K562 (cell line): ENCODE measurements around the gene FASN. TPM values are rescaled to one million over a fixed set of nuclear protein-coding genes. Genes with fewer than 3 reads are reported as not detected.

ENCODE experiments used
- ATAC-seq: fragments of 200-7000 bp; cut with Tn5 transposase; 3 replicates; pipeline ENCODE4 v1.9.1; 2020; ENCODE audit warnings: moderate library complexity
- BruUV-seq: library from RNA; stranded (reverse); fragments of 400-500 nt; replicated peaks from 2 replicates; lab custom pipeline; 2021; lab: Mats Ljungman, UMichigan
- CTCF ChIA-PET: fragments of 300-600 bp; formaldehyde crosslinking; extraction: SDS; loops from one replicate; lab custom pipeline; 2021; ENCODE audit warnings: low intra/inter-chr PET ratio; lab: Yijun Ruan, JAX
- POLR2A ChIA-PET: fragments of 300-600, 350-650 bp; sonication (Branson Sonifier 250); formaldehyde crosslinking; extraction: SDS; loops from one replicate; lab custom pipeline; 2021; ENCODE audit warnings: antibody characterized with exemption, inconsistent platforms; lab: Yijun Ruan, JAX
- DNase-seq, 4 experiments: peaks; one replicate each; pipeline versions ENCODE4 v3.0.0 to v3.0.0-alpha.2; 2011 to 2018; ENCODE audit warnings: low spot score in 3 of 4, mixed read lengths in 3 of 4; ENCODE audit errors: extremely low read depth in 1 of 4
- FAIRE-seq: peaks from 2 replicates; lab custom pipeline; 2011; peaks lifted over from hg19 to GRCh38; lab: Jason Lieb, UNC
- H2AFZ ChIP-seq: 2 replicates; pipeline ENCODE4 v1.6.0; 2011; ENCODE audit warnings: low read depth, low read length, control low read depth, inconsistent platforms
- H3K27ac ChIP-seq: fragments of 200-600 bp; 3 replicates; pipeline ENCODE4 v1.8.0; 2011; ENCODE audit warnings: low read depth, mild to moderate bottlenecking, control low read depth, inconsistent platforms, low read length, moderate library complexity, mixed read lengths; ENCODE audit errors: extremely low read depth
- H3K27me3 ChIP-seq, 2 experiments: fragments of 300-600 bp in 1 of 2; 2 replicates in 1 of 2; 3 replicates in 1 of 2; pipeline versions ENCODE4 v1.6.0 to v1.8.0; 2011; ENCODE audit warnings: inconsistent platforms in 2 of 2, low read length in 2 of 2, mild to moderate bottlenecking in 1 of 2, mixed read lengths in 1 of 2, moderate library complexity in 1 of 2; ENCODE audit not compliant: control insufficient read depth in 2 of 2, insufficient read depth in 2 of 2
- H3K36me3 ChIP-seq: fragments of 300-600 bp; 3 replicates; pipeline ENCODE4 v1.8.0; 2011; ENCODE audit warnings: mild to moderate bottlenecking, low read length, inconsistent platforms; ENCODE audit not compliant: control insufficient read depth, insufficient read depth
- H3K4me1 ChIP-seq, 2 experiments: fragments of 200-600 bp in 1 of 2; replicated peaks in 1 of 2; 2 replicates in 1 of 2; 3 replicates in 1 of 2; pipeline versions ENCODE4 v1.5.1 to v1.8.0; 2011; ENCODE audit warnings: inconsistent platforms in 2 of 2, low read length in 2 of 2, mild to moderate bottlenecking in 1 of 2, mixed read lengths in 1 of 2, moderate library complexity in 1 of 2; ENCODE audit not compliant: control insufficient read depth in 2 of 2, insufficient read depth in 2 of 2
- H3K4me2 ChIP-seq: 2 replicates; pipeline ENCODE4 v1.6.1; 2011; ENCODE audit warnings: low read length, control low read depth, inconsistent platforms, mixed read lengths; ENCODE audit not compliant: insufficient read depth
- H3K4me3 ChIP-seq: fragments of 200-600 bp; sonication (generic), shearing (Covaris generic); 2 replicates; pipeline ENCODE4 v1.5.1; 2016; ENCODE audit warnings: control low read depth, inconsistent platforms
- H3K79me2 ChIP-seq: fragments of 200-600 bp; 3 replicates; pipeline ENCODE4 v1.8.0; 2011; ENCODE audit warnings: low read length, inconsistent platforms; ENCODE audit not compliant: control insufficient read depth, insufficient read depth
- H3K9ac ChIP-seq, 2 experiments: 2 replicates each; pipeline versions ENCODE4 v1.6.0 to v1.6.1; 2011; ENCODE audit warnings: low read depth in 2 of 2, low read length in 2 of 2, control low read depth in 1 of 2, inconsistent platforms in 1 of 2, mild to moderate bottlenecking in 1 of 2, mixed read lengths in 1 of 2; ENCODE audit not compliant: insufficient read depth in 1 of 2
- H3K9me1 ChIP-seq: one replicate; pipeline ENCODE4 v1.6.0; 2011; ENCODE audit warnings: inconsistent platforms, mild to moderate bottlenecking, low read length, moderate library complexity; ENCODE audit not compliant: control insufficient read depth, insufficient read depth
- H3K9me3 ChIP-seq: replicated peaks from 2 replicates; pipeline ENCODE4 v1.5.1; 2011; ENCODE audit warnings: low read depth, low read length, inconsistent platforms; ENCODE audit not compliant: control insufficient read depth, insufficient read depth
- H4K20me1 ChIP-seq: replicated peaks from 2 replicates; pipeline ENCODE4 v1.6.1; 2011; ENCODE audit warnings: low read length, inconsistent platforms, mixed read lengths; ENCODE audit not compliant: control insufficient read depth, insufficient read depth
- FIP1L1 ChIP-seq: fragments of 200-400 bp; formaldehyde crosslinking; IDR thresholded peaks from 2 replicates; pipeline ENCODE4 v1.6.1; 2018; ENCODE audit warnings: mild to moderate bottlenecking, low read depth, low read length; ENCODE audit not compliant: poor library complexity, severe bottlenecking
- GTF2E2 ChIP-seq: fragments of 200-800 bp; sonication (Bioruptor generic); IDR thresholded peaks from 2 replicates; pipeline ENCODE4 v1.6.1; 2016; ENCODE audit warnings: missing genetic modification characterization, missing compliant biosample characterization
- PCBP1 ChIP-seq: fragments of 200-400 bp; formaldehyde crosslinking; IDR thresholded peaks from 2 replicates; pipeline ENCODE4 v1.6.1; 2018; ENCODE audit warnings: mild to moderate bottlenecking, low read depth, low read length; ENCODE audit not compliant: poor library complexity, severe bottlenecking
- POLR2A ChIP-seq: fragments of 450-650 bp; conservative IDR thresholded peaks from 2 replicates; pipeline ENCODE4 v1.6.1; 2016
- POLR2G ChIP-seq: fragments of 200-400 bp; formaldehyde crosslinking; IDR thresholded peaks from 2 replicates; pipeline ENCODE4 v1.6.1; 2017; ENCODE audit warnings: low read depth, mild to moderate bottlenecking, antibody characterized with exemption, low read length, moderate library complexity
- PRPF4 ChIP-seq: fragments of 200-400 bp; formaldehyde crosslinking; IDR thresholded peaks from one replicate; pipeline ENCODE4 v1.6.1; 2017; ENCODE audit warnings: low read length, low read depth, mild to moderate bottlenecking; ENCODE audit not compliant: insufficient read depth, poor library complexity, severe bottlenecking
- RBFOX2 ChIP-seq: fragments of 200-400 bp; formaldehyde crosslinking; IDR thresholded peaks from 2 replicates; pipeline ENCODE4 v1.6.1; 2017; ENCODE audit warnings: low read depth, mild to moderate bottlenecking, low read length, moderate library complexity
- RBM22 ChIP-seq: fragments of 200-400 bp; formaldehyde crosslinking; IDR thresholded peaks from 2 replicates; pipeline ENCODE4 v1.6.1; 2018; ENCODE audit warnings: low read length, low read depth; ENCODE audit not compliant: poor library complexity, severe bottlenecking
- RBM39 ChIP-seq: fragments of 200-400 bp; formaldehyde crosslinking; optimal IDR thresholded peaks from 2 replicates; pipeline ENCODE3; 2018; ENCODE audit warnings: low read depth, low read length
- SUPT5H ChIP-seq: fragments of 450-650 bp; IDR thresholded peaks from 2 replicates; pipeline ENCODE4 v1.6.1; 2016
- ZNF324 ChIP-seq: fragments of 250-450 bp; sonication (Bioruptor Pico); IDR thresholded peaks from 2 replicates; pipeline ENCODE4 v1.4.0; 2020; ENCODE audit warnings: mild to moderate bottlenecking
- ZNF589 ChIP-seq: fragments of 200-800 bp; sonication (Bioruptor generic); IDR thresholded peaks from 2 replicates; pipeline ENCODE4 v1.6.1; 2016; ENCODE audit warnings: low read depth, missing genetic modification characterization, missing compliant biosample characterization
- WGBS: fragments of 100-300 bp; shearing (Covaris generic); methylation state at CpG from one replicate; pipeline ENCODE4 v1.1.6; 2016; ENCODE audit warnings: low coverage, mixed read lengths; ENCODE audit not compliant: insufficient coverage; ENCODE audit errors: missing lambda C conversion rate; 5-methylcytosine and 5-hydroxymethylcytosine counted together
- in situ Hi-C: fragments of 300-500 bp; cut with MboI; formaldehyde crosslinking; loops from 4 replicates; pipeline ENCODE4 v1.15.0; 2018; ENCODE audit warnings: inconsistent platforms, mixed read lengths
- intact Hi-C: fragments of 100-400 bp; cut with micrococcal nuclease; formaldehyde crosslinking; loops from 2 replicates; pipeline ENCODE4 v1.14.2; 2022
- polyA plus RNA-seq, 8 experiments: library from polyadenylated mRNA; depleted of rRNA in 4 of 8; stranded (reverse) in 5 of 8; unstranded in 3 of 8; fragments of >200 nt; fragmentation: Nextera tagmentation in 2 of 8; fragmentation: Illumina TruSeq in 1 of 8; extraction: Ambion mirVana in 2 of 8; extraction: Trizol in 1 of 8; gene quantifications; 2 replicates each; pipeline versions ENCODE4 v1.2.1 to v1.2.3, GENCODE V29; 2011 to 2014; ENCODE audit warnings: inconsistent platforms in 1 of 8, missing spikeins in 1 of 8
- total RNA-seq, 7 experiments: library from RNA; depleted of rRNA in 6 of 7; stranded (reverse); fragments of >200 nt in 6 of 7; fragmentation: Illumina TruSeq in 2 of 7; extraction: Trizol in 2 of 7; gene quantifications; 2 replicates each; pipeline versions ENCODE4 v1.2.1 to v1.2.3, GENCODE V29; 2011 to 2021; ENCODE audit warnings: low replicate concordance in 1 of 7
- TF ChIP-seq, protein P1 (sequence below): sonication (generic); formaldehyde crosslinking; IDR thresholded peaks from 2 replicates; pipeline ENCODE4 v1.9.0; 2022; ENCODE audit warnings: mild to moderate bottlenecking, missing genetic modification reagents
- TF ChIP-seq, protein P2 (sequence below), 3 experiments: fragments of 200-800 bp in 1 of 3; sonication (Bioruptor generic) in 1 of 3; sonication (generic) in 1 of 3; formaldehyde crosslinking in 1 of 3; IDR thresholded peaks; 2 replicates each; pipeline versions ENCODE4 v1.6.1 to v1.8.0; 2016 to 2022; ENCODE audit warnings: mild to moderate bottlenecking in 2 of 3, missing compliant biosample characterization in 2 of 3, missing genetic modification characterization in 2 of 3, missing genetic modification reagents in 1 of 3
- TF ChIP-seq, protein P3 (sequence below): sonication (generic); formaldehyde crosslinking; IDR thresholded peaks from 2 replicates; pipeline ENCODE4 v1.8.1; 2023; ENCODE audit warnings: mild to moderate bottlenecking, missing genetic modification reagents

The FASN gene
- total and polyA plus RNA-seq, 9 of the 15 experiments (the other 6 are each of a cell fraction or from before 2014, with no cell fraction given), result 0.15 to 663 (median 49.9) TPM

DNA sequence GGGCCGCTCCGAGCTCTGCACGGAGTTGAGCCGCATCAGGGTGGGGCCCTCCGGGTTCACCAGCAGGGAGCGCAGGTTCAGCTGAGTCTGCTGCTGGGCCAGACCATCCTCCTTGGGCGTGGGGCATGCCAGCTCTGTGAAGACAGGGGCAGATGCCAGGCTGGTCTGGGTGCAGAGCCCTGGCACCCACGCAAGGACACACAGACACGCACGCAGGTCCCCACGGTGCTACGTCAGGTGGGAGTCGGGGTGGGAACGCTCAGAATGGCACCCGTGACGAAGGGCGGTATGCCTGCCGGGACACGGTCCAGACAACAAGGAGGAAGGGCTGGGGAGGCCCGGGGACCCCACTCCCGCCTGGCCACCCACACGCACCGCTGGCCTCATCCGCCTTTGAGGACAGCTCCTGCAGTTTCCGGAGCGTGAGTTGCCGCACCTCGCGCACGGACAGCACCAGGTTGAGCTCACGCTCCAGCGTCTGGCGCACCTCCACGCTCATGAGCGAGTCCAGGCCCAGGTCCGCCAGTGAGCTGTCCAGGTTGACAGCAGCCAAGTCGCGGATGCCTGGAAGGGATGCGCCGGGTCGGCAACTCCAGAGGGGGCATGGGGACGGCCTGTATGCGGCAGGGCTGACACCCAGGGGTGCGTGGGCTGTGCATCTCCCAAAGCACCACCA lies 17.1 kb downstream of the FASN start:
- Histone ChIP-seq H3K9me1 (peaks cover 3% of the 10 kb centered on the region), H3K27ac (no peak overlapping the region), H3K36me3 (peaks cover 82% of the 10 kb centered on the region; the same call in 2 of the 3 replicates), H3K9me3 (no peaks in the 10 kb centered on the region), H3K9ac (no peak overlapping the region; a peak in 1 of 4 replicates), H3K79me2 (no peaks in the 10 kb centered on the region; the same call in 2 of the 3 replicates), H3K27me3 (no peaks in the 10 kb centered on the region), H3K4me3 (no peak overlapping the region), H3K4me1 (peaks cover 0 to 85% of the 10 kb centered on the region in 2 experiments; a peak in 2 of 5 replicates), H3K4me2 (no peak overlapping the region), H4K20me1 (peaks cover 31% of the 10 kb centered on the region), H2AFZ (no peak overlapping the region)
- peak; percentile 16 for TF ChIP-seq FIP1L1
- no peak for TF ChIP-seq ZNF324 (CRISPR knock-in tag)
- TF ChIP-seq ZNF589, result no peak
- TF ChIP-seq SUPT5H, result peak; percentile 42; the same call in 1 of the 2 replicates
- TF ChIP-seq, protein P1, sequence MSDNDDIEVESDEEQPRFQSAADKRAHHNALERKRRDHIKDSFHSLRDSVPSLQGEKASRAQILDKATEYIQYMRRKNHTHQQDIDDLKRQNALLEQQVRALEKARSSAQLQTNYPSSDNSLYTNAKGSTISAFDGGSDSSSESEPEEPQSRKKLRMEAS (CRISPR knock-in tag), result 0 out of 2 replicates have a peak, but pooled peaks have one; percentile 15
- TF ChIP-seq GTF2E2 (tag), result no peak
- TF ChIP-seq, protein P2, sequence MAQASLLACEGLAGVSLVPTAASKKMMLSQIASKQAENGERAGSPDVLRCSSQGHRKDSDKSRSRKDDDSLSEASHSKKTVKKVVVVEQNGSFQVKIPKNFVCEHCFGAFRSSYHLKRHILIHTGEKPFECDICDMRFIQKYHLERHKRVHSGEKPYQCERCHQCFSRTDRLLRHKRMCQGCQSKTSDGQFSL (CRISPR knock-in tag; IDR thresholded peaks at IDR 0.05), result no peak
- TF ChIP-seq, protein P2 (tag; IDR thresholded peaks at IDR 0.05), result no peak
- peak; percentile 75 for TF ChIP-seq RBM22
- TF ChIP-seq POLR2A, result peak; percentile 32; the same call in 1 of the 2 replicates
- peak; percentile 41 for TF ChIP-seq PCBP1
- TF ChIP-seq, protein P3, sequence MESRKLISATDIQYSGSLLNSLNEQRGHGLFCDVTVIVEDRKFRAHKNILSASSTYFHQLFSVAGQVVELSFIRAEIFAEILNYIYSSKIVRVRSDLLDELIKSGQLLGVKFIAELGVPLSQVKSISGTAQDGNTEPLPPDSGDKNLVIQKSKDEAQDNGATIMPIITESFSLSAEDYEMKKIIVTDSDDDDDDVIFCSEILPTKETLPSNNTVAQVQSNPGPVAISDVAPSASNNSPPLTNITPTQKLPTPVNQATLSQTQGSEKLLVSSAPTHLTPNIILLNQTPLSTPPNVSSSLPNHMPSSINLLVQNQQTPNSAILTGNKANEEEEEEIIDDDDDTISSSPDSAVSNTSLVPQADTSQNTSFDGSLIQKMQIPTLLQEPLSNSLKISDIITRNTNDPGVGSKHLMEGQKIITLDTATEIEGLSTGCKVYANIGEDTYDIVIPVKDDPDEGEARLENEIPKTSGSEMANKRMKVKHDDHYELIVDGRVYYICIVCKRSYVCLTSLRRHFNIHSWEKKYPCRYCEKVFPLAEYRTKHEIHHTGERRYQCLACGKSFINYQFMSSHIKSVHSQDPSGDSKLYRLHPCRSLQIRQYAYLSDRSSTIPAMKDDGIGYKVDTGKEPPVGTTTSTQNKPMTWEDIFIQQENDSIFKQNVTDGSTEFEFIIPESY (CRISPR knock-in tag), result peak; percentile 98
- TF ChIP-seq PRPF4, result peak; percentile 20
- peak; percentile 67 for TF ChIP-seq RBFOX2
- peak; percentile 51 for TF ChIP-seq RBM39
- TF ChIP-seq POLR2G, result peak; percentile 60
- ChIA-PET CTCF (no interaction called here), POLR2A (interaction anchor here (0.7 to 2.3 kb wide), 7 partner anchors 9 to 390 kb away, joined by 3 to 11 read pairs (median 6); partner anchors contain the start of gene FASN)
- FAIRE-seq, result no peak
- ATAC-seq, result no peak
- in situ Hi-C loops (no loop called here), intact Hi-C loops (no loop called here)
- no TSS peak for BruUV-seq
- no peak for DNase-seq
- WGBS, result 96% methylated on average over 18 of the region's 44 CpGs
